Right kidney (tissue), 1 donor: ENCODE data around the gene TMEM198.

Experiments
- DNase-seq: peaks from one replicate; pipeline ENCODE4 v3.0.0-alpha.2; 2016

The TMEM198 gene

GRCh38 chr2:219545295-219545942 is 1.6 kb downstream of the TMEM198 start:
- DNase-seq = no peak

- no peak for DNase-seq
These were observed 2.1 kb downstream of the TMEM198 start for GRCh38 chr2:219545943-219546352.

DNA sequence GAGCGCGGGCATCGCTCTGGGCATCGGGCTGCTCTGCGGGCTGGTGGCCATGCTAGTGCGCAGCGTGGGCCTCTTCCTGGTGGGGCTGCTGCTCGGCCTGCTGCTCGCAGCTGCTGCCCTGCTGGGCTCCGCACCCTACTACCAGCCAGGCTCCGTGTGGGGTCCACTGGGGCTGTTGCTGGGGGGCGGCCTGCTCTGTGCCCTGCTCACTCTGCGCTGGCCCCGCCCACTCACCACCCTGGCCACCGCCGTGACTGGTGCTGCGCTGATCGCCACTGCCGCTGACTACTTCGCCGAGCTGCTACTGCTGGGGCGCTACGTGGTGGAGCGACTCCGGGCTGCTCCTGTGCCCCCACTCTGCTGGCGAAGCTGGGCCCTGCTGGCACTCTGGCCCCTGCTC is 3.8 kb downstream of the TMEM198 start:
- DNase-seq = no peak

DNA sequence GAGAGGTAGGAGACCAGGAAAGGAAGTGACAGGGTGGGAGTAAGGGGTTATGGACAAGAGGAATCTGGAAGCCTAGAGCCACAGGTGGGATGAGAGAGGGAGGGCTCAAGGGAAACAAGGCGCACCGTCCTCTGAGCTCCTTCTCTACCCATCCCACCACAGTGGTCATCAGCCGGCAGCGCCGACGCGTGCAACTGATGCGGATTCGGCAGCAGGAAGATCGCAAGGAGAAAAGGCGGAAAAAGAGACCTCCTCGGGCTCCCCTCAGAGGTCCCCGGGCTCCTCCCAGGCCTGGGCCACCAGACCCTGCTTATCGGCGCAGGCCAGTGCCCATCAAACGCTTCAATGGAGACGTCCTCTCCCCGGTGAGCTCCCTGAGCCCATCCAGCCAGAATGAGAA is 5.2 kb downstream of the TMEM198 start:
- no peak for DNase-seq

DNA sequence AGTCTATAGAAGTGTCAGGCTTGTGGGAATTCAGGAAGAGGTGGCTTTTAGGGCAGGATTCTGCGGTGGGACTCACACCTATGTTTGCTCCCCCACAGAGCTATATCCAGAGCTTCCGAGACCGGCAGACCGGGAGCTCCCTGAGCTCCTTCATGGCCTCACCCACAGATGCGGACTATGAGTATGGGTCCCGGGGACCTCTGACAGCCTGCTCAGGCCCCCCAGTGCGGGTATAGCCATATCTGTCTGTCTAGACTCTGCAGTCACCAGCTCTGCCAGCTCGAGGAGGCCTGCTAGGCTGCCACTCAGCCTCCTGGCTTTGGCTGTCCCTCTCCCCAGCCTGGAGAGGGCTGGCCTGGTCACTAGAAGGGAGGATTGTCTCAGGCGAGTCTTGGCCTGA is 5.8 kb downstream of the TMEM198 start:
- no peak for DNase-seq

DNA sequence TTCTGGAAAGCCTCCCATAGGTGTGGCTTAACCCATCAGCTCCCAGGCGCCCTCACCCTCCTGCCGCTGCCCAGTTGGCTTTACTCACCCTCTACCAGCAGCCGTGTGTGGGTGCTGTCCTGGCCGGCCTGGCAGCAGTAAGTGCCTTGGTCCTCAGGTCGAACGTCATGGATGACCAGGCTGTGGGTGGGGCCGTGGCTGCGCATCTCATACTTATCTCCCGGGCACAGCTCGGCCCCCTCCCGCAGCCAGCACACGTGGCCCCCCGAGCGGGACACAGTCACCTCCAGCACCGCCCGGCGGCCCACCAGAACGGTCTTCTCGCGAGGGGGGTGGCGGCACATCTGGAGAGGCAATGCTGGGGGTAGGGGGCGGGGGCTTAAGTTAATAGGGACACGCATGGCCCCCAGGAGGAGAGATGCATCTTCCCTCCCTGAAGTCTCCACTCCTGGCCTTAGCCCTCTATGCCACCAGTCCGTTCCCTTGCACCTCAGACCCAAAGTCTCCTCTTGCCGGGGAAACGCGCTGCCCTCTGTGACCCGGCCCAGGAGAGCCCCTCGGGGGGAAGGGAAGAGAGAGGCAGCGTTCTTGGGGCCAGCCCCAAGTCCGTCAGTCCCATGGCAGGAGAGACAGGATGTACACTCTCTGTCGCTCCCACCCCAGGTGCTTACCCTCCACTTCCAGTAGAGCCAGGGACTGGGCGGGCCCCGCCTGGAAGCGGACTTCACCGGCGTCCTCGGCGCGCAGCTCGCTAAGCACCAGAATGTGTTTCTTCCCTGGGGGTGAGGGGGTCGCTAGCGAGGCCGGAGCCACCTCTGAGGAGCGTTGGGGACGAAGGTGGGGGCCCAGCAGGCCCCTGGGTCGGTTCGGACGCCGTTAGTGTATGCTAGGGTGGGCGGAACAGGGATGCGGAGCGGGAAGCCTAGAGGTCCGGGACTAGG is 7.9 kb downstream of the TMEM198 start:
- peak; percentile 81 for DNase-seq

DNA sequence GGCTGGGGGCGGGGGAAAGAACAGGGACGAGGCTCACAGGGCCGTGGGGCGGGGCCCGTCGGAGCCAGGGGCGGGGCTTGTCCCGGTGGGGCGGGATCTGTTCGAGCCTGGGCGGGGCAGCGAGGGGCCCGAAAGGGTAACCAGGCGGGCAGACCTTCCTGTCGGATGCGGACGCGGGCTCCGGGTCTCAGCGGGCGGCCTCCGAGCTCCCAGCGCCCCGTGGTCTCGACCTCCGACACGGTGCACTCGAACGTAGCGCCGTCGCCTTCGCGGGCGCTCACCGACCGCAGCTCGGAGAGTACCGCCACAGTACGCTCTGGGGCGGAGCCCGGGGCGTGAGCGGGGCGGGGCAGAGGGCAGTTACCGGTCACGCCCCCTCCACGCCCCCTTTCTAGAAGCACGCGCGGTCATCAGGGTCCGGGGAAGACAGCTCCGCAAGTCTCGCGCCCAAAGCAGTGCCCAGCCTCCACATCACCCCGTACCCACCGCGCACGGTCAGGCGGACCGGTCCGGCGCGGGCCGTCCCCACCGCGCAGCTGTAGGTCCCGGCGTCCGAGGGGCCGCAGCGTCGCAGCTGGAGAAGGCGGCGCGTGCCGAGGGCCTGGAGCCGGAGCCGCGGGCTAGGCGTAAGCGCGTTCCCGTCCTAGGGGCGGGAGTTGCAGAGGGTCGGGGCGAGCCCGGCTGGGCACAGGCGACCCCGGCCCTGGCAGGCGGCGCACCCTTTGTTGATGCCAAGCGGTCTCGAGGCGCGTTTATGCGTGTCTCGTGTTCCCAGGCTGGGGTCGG is 8.7 kb downstream of the TMEM198 start:
- DNase-seq = peak; percentile 99

- DNase-seq = no peak
These were observed 9.3 kb downstream of the TMEM198 start for GRCh38 chr2:219553168-219553417.

- no peak for DNase-seq
These were observed 9.7 kb downstream of the TMEM198 start for GRCh38 chr2:219553463-219553963.

- DNase-seq = no peak
These were observed 10.5 kb downstream of the TMEM198 start for GRCh38 chr2:219554350-219554749.

GRCh38 chr2:219555956-219556355 is 12.1 kb downstream of the TMEM198 start:
- DNase-seq = no peak

- DNase-seq = no peak
These were observed 12.6 kb downstream of the TMEM198 start for GRCh38 chr2:219556413-219556812.

DNA sequence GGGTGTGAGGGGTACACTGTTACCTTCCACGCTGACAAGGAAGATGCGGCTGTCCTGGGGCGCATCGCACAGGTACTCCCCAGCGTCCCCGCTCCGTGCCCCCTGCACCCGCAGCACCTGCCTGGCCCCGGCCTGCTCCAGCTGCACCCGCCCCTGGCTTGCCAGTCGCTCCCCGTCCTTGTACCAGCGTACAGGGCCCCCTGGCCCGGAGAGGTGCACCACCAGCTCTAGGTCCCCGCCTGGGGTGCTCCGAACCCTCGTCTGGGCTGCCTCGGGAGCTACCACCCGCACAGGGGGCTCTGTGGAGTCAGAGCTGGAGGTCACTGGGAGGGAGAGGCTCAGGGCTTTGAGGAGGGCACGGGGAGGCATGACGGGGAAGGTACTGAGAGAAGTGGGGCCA is 13.5 kb downstream of the TMEM198 start:
- DNase-seq = no peak

GRCh38 chr2:219557791-219558785 is 14.3 kb downstream of the TMEM198 start:
- no peak for DNase-seq

DNA sequence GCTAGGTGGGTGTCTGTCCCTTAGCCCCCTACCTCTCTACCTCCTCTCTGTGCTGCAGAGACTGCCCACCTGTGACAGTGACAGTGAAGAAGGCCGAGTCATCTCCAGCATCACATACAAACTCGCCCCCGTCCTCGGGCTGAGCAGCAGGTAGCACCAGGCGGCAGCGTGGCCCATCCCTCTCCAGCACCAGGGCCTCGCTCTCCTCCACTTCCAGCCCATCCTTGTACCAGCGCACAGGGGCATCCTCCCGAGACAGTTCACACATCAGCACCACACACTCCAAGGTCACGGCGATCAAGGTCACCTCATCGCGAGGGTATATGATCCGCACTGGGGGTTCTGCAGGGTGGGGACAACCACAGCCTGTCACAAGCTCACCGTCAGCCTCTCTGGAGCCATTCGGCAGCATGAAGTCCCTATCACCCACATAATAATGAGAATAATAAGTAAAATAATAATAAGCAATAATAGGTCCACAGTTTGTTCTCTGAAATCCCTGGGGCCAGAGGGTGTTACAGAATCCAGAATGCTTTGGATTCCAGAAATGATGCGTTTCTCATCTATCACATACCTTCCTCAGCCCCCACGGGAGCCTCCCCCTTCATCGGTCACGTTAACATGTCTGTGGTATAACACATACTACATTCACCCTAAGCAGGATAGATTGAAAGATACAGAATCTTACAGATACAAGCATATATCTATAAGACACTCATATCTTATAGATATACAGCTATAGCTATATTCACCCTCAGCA is 15.5 kb downstream of the TMEM198 start:
- no peak for DNase-seq

DNA sequence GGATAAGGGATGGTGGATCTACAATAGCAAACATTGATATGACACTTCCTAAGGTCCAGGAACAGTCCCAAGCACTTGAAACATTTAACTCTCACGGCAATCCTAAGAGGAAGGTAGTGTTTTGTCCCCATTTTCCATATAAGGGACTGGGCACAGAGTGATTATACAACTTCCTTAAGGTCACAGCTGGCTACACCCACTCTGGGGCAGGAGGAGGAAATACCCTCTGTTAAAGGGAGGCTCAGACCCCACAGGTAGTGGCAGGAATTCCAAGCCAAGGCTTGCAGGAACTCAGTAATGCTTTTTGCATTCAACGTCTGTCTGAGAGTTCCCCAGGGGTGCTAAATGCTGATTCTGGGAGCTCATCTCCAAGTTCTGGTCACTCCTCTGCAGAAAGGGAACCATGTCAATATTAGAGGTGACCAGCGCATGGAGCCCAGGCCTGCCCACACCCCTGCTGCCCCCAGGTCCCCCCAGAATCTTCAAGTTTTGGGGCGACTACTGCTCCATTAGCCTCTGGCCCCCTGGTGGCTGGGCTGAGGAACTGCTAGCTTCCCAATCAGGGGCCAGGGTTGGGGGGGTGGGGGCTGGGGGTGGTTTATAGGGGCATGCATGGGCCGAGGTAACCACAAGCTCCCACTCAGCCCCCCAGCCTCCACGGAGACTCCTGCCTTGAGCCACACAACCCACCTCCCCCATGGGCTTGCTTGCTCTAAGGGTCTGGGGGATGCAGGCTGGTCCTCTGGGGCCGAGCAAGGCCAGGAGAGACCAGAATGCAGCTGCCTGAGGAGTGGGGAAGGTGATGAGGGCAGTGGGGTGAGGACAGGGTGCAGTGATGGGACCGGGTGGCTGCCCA is 16.4 kb downstream of the TMEM198 start:
- no peak for DNase-seq

GRCh38 chr2:219560893-219561178 is 17.0 kb downstream of the TMEM198 start:
- no peak for DNase-seq

DNA sequence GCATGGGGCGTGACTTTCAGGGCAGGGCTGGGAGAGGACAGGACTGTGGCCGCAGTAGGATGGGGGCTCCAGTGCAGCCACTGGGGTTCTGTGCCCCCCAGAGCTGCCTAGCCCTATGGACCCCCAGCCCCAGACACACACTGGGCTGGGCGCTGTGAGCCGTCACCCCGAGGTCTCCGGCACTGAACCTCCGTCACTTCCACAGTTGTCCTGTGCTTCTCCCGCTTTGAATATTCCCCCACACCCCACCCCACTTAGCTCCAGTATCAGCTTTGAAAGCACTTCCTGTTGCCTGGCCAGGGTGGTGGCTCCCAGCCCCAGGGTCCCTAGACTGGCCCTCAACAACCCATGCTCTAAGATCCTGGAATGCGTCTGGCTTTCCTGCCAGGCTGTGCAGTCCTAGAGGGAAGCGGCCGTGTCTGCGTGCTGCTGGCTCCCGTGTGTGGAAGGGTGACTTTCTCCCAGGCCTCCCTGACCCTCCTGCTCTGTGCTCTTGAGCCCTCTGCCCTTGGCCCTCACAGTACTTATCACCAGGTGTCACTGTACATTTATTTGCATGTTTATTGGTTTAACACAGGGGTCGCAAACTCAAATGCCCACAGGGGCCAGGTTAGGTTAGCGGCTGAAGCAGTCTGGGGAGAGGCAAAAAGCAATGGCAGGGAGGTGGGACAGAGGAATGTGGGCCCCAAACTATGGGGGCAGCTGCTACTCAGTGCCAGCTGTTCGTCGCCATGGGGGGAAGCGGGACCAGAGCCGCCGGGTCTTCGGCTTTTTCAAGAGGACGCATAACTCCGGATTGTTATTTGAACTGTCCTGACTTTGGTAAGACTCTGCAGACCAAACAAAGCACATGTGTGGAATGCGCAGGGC is 17.6 kb downstream of the TMEM198 start:
- no peak for DNase-seq
